HG03457 (cell line): Measurements from ENCODE around the gene TTL.
"Not testable (repeated sequence)": the region's sequence is repeated elsewhere in the genome, so short reads cannot be mapped to it uniquely, and the experiment has no call there.

Experiments used
- ATAC-seq: cut with Tn5 transposase; IDR thresholded peaks from one replicate; pipeline ENCODE4 v1.9.1; 2021; ENCODE audit warnings: moderate number of reproducible peaks; ENCODE audit not compliant: unreplicated experiment

TTL gene

DNA sequence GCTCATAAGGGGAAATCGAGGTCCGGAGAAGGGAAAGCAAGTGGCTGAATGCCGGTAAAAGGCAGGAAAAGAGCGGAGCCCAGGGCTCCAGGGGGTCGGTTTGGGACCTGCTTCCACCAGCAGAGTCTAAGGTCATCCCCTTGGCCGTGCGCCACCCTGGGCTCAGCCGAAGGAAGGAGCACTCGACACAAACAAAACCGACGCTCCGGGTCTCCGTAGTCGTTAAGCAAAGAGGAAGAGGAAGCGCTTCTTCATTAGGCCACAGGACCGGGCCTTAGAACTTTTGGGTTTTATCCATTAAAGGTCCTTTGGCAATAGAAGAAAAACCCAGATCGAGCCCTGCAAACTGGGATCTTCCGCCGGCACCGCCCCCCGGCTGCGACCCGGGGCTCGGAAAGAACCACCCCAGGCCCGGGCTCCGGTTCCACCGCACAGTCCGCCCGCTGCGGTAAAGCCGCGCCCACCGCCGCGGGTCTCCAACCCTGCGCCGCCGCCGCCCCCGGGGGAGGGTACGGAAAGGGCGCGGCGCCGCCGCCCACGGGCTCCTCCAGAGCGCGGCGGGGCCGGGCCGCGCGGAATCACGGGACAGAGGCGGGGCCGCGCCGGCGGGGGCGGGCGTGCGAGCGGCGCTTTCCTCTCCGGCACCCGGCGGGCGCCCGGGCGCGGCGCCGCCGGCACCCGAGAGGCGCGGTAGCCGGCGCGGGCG lies at the start of gene TTL:
TSS of gene TTL (plus strand) at position 629 of the 706 bp plus-strand sequence. CDS start 189 bp downstream, outside the sequence.
- ATAC-seq = peak; percentile 48

DNA sequence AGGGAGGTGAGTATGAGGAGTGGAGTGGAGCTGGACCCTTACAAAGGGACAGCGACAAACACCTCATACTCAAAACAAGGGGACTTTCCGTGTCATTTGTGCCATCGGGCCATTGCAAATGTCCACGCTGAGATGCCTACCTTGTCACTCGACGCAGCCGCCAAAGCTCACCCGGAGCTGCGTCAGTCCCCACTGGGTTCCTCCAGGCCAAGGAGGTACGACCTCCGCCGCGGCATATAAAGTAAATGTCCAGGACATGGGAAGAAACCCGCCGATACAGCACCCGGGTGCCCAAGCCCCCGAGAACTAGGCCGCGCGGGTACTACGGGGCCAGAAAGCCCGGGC lies 49.6 kb upstream of the TTL start:
- not testable (repeated sequence) for ATAC-seq

GRCh38 chr2:112432735-112433479 lies 49.0 kb upstream of the TTL start:
- not testable (repeated sequence) for ATAC-seq

DNA sequence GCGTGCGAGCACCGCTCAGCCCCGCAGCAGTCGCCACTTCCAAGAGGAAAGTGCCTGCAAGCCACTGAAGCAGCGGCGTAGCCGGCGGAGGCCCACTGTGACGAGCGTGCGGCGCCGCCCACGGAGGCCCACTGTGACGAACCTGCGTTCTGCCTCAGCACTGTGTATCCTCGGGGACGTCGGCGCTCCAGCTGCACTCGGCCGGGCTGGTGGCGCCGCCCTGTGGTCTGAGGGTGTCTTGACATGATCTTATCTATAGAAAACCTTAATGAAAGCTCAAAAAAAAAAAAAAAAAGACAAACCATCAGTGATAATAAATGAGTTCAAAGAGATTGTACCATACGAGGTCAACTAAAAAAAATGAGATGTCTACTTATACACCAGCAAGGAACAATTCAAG lies 48.5 kb upstream of the TTL start, which contains the start of gene RGPD8:
TSS of gene RGPD8 (minus strand) at position 166 of the 400 bp plus-strand sequence. CDS start 192 bp downstream, outside the sequence.
- ATAC-seq = peak; percentile 97

- no peak for ATAC-seq
Measured at GRCh38 chr2:112433932-112434730, 47.8 kb upstream of the TTL start.

DNA sequence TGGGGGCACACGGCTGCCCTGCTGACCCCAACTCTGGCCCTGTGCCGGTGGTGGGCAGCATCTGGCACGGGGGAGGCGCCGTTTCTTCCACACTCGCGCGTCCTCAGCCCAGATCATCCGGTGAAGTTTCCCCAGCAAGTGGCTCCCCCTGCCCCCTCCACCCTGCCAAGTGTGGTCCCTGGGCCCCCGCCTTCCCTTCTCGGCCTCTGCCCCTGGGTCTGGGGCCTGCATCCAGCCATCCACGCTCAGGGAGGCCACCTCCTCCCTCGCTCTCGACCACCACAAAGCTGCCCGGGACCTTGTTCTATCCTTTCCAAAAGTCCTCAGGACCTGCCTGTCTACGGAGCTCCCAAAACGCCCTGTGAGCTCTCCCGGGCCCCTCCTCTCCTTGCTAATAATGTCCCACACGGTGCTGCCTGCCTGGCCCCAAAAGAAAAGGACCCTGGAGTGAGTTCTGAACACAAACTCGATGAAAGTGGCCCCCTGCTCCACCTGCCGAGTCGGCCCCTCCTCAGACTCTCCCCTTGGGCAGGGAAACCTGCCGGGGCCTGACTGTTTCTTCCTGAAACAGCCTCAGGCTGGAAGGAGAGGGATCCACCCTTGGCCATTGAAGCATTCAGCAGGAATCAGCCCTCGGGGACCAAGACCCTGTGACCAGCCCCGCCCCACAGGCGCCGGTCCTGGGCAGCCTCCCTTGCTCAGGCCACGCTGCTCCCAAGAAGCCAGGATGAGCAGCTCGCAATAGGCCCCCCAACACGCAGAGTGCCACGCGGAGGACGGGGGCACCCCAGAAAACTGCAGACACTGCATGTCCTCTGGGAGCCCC lies 46.9 kb upstream of the TTL start:
- ATAC-seq = not testable (repeated sequence)

DNA sequence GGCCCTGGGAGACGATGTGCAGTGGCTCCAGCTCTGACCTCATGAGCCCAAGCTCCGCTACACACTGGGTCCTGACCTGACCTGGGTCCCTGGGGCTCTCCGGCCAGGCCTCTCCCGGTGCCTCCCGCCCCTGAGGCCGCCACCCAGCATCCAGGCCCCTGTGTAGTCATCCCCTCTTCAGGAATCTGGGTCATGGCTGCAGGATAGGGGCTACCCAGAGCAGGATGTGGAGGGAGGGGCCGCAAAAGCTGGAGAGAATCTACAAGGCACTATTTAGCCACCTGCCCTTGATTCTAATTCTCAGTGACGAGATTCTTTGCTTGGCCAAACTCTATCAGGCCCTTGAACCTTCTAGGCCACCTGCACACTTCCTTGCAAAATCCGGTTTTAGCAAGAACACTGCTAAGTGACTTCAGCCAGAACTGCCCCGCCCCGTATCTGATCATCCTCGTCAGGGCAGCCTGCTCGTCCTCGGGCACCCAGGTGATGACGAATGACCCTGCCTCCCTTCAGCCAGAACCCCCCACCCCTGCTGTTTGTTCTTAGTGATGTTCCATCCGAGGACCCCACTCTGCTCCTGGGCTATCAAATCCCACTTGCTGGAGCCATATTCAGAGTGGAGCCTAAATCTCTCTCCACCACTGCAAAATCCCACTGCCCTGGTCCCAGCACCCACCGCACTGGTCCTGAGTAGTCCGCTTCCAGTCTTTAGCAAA lies 46.1 kb upstream of the TTL start:
- ATAC-seq = not testable (repeated sequence)

- not testable (repeated sequence) for ATAC-seq
Measured at GRCh38 chr2:112436993-112437392, 45.0 kb upstream of the TTL start.

DNA sequence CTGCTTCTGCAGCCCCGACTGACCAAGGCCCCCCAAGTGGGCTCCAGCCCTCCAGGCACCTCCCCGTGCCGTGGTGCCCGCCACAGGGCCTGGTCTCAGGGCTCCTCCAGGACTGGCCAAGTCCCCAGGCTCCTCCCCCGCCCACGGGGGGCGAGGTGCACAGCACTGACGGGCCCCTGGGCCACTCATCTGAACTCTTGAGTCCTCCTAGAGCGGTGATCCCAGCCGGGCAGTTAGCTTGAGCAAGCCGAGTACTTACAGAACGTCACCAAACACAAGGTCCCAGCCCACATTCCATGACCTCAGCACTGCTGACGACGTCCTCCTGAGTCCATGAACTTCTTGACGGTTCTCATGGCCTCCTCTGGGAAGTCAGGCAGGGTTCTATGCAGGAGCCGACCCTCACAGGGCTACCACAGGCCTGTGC lies 44.5 kb upstream of the TTL start:
- ATAC-seq = not testable (repeated sequence)

GRCh38 chr2:112438603-112439261 lies 43.2 kb upstream of the TTL start:
- not testable (repeated sequence) for ATAC-seq

- ATAC-seq = not testable (repeated sequence)
Measured at GRCh38 chr2:112444256-112444655, 37.7 kb upstream of the TTL start.

- no peak for ATAC-seq
Measured at GRCh38 chr2:112449854-112450253, 32.1 kb upstream of the TTL start.

DNA sequence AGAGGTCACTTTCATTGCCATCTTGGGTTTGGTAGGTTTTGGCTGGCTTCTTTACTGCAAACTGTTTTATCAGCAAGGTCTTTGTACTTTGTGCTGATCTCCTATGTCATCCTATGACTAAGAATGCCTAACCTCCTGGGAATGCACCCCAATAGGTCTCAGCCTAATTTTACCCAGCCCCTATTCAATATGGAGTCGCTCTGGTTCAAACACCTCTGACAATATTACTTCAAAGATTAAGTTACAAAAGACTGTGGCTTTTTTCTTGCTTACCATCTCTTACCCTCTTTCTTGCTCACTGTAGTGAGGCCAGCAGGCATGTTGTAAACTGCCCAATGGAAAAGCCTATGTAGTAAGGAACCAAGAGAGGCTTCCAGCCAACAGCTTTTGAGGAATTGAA lies 30.6 kb upstream of the TTL start:
- ATAC-seq = no peak

- ATAC-seq = no peak
Measured at GRCh38 chr2:112454586-112454985, 27.4 kb upstream of the TTL start.

DNA sequence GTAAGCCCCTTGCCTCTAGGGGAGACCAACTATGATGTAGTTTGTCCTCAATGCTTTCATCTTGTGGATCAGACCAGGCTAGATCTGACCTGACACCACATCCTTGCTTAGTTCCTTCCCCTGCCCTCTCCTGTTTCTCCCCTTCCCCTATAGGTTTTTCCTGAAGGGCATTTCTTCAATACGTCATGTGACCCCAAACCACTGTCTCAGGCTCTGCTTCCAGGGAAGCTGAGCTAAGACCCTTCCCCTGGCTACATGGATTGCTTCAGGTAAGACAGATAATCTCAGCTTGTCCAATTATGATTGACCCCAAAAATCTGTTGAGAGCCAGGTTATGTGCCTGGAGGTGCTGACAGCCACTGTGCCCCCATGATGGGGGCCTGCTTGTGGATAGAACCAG lies 22.6 kb upstream of the TTL start:
- no peak for ATAC-seq

DNA sequence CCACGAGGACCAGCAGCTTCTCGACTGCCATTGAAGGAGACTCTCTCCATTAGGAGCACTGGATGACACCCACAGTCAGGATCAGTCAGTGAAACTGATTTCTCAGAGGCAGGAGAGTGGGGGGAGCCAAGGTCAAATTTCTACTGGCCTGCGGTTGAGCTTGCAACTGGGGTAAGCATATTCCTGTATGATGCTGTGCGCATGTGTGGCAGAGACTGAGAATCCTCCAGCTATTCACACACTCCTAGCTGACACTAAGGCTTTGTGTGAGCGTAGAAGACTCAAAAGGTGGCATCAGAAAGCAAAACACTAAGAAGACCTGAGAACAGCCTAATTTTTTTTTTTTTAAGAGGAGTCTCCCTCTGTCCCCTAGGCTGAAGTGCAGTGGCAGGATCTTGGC lies 19.8 kb upstream of the TTL start:
- ATAC-seq = no peak

- no peak for ATAC-seq
Measured at GRCh38 chr2:112463256-112463655, 18.7 kb upstream of the TTL start.

- ATAC-seq = no peak
Measured at GRCh38 chr2:112465382-112465781, 16.6 kb upstream of the TTL start.

- ATAC-seq = no peak
Measured at GRCh38 chr2:112472547-112473263, 9.3 kb upstream of the TTL start.
